Coronary artery (tissue), 2 donors: ENCODE results near the gene CCL28.

Source experiments
- DNase-seq: peaks from one replicate; pipeline ENCODE4 v3.0.0-alpha.2; 2017; ENCODE audit warnings: low spot score
- H3K27ac ChIP-seq, 2 donors: fragments of 200-600 bp; sonication (generic); one replicate each; pipeline ENCODE4 v1.5.1; 2016 to 2019
- H3K4me3 ChIP-seq: fragments of 200-600 bp; sonication (generic); 2 replicates; pipeline ENCODE4 v1.5.1; 2016; ENCODE audit warnings: mild to moderate bottlenecking, moderate library complexity
- TF ChIP-seq, protein P1 (sequence below): fragments of 200-600 bp; sonication (generic); IDR thresholded peaks from one replicate; pipeline ENCODE4 v1.5.1; 2019; ENCODE audit warnings: antibody characterized with exemption

The CCL28 gene

DNA sequence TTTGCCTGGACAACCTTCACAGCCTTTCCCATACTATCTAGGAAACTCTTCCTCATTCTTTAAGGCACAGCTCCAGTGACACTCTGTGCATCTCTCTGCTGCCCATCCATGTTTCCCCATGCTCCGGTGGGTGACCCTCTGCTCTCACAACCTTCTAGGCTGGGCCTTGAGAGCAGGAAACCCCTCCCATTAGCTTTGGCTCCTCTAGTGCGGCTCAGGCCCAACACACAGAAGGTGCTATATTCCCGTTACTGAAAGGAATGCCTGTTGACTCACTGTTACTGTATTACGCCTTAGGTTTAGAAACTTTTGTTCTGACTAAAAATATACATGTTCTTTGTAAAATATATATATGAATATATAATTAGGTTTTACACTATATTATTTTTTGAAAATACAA lies 8.1 kb upstream of the CCL28 start:
- no peak for DNase-seq
- TF ChIP-seq, protein P1, sequence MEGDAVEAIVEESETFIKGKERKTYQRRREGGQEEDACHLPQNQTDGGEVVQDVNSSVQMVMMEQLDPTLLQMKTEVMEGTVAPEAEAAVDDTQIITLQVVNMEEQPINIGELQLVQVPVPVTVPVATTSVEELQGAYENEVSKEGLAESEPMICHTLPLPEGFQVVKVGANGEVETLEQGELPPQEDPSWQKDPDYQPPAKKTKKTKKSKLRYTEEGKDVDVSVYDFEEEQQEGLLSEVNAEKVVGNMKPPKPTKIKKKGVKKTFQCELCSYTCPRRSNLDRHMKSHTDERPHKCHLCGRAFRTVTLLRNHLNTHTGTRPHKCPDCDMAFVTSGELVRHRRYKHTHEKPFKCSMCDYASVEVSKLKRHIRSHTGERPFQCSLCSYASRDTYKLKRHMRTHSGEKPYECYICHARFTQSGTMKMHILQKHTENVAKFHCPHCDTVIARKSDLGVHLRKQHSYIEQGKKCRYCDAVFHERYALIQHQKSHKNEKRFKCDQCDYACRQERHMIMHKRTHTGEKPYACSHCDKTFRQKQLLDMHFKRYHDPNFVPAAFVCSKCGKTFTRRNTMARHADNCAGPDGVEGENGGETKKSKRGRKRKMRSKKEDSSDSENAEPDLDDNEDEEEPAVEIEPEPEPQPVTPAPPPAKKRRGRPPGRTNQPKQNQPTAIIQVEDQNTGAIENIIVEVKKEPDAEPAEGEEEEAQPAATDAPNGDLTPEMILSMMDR = no peak
- Histone ChIP-seq H3K27ac (no peak overlapping the region), H3K4me3 (no peak overlapping the region)

DNA sequence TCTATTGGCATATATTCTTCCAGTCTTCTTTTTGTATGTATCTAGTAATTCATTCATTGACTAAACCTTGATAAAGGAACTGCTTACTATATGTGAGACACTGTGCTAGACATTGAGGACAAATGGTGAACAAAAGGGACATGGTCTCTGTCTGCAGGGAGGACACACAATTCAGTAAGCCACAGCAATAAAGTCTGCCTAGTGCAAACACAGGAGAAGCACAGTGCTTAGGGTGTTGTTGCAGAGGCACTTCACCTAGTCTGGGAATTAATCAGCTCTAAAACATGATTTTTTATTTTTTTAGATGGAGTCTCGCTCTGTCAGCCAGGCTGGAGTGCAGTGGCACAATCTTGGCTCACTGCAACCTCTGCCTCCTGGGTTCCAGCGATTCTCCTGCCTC lies 6.4 kb upstream of the CCL28 start:
- TF ChIP-seq, protein P1 = no peak
- no peak overlapping the region for H3K27ac ChIP-seq
- DNase-seq = no peak
- H3K4me3 ChIP-seq = no peak overlapping the region

DNA sequence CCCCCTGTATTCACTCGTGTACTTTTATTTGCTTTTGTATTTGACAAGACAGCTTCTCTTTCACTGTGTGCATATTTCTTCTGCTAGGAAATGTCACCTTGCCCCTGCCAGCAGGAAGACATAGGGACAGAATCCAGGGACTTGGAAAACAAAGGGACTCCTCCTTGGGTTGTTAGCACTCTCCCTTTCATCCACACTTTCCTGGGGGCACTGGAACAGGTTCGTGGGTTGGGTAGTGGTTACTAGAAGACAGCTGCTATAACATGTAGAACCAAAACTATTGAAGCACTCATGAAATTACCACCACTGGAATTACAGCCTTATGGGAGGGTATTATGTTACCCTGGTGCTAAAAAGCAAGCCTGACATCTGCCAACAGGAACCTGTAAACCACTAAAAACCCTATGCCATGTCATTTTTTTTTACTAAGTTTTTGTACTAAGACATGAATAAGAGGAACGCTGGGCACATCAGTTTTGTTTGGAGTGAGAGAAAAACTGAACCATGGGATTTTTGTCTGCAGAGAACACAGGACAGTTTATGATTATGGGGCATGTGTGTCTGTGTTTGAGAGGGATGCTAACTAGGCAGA lies 4.7 kb upstream of the CCL28 start:
- DNase-seq = no peak
- H3K4me3 ChIP-seq = no peak overlapping the region
- TF ChIP-seq, protein P1 = no peak
- H3K27ac ChIP-seq = no peak overlapping the region

DNA sequence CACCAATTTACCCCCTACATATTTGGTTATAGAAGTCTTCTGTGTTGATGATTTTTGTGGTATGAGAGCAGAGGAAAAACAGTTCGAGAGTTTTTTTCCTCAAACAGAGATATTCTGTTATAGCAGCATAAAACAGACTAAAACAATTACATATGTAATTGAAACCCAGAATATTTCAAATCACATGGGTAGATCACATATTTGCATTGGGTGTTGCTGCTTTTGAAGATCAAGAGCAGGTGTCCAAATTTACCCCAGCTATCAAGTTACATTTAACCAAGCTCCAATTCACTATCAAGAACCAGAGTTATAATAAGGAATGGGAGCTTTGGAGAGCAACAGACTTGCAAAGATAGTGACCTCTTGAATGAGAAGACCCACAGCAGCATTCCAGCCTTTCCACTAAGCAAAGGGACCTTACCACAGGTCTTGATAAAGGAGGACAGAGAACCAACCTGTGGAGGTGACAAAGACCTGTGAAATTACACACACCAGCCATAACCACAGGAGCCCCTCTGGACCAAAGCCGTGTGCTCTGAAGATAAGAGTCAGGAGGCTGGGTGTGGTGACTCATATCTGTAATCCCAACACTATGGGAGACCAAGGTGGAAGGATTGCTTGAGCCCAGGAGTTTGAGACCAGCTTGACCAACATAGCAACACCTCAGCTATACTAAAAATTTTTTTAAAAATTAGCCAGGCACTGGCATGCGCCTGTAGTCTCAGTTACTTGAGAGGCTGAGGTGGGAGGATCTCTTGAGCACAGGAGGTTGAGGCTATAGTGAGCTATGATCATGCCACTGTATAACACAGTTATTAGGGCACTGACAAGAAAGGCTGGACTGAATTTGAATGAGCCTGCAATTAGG lies 4.0 kb upstream of the CCL28 start:
- no peak for DNase-seq
- no peak overlapping the region for H3K27ac ChIP-seq
- TF ChIP-seq, protein P1 = no peak
- H3K4me3 ChIP-seq = no peak overlapping the region

DNA sequence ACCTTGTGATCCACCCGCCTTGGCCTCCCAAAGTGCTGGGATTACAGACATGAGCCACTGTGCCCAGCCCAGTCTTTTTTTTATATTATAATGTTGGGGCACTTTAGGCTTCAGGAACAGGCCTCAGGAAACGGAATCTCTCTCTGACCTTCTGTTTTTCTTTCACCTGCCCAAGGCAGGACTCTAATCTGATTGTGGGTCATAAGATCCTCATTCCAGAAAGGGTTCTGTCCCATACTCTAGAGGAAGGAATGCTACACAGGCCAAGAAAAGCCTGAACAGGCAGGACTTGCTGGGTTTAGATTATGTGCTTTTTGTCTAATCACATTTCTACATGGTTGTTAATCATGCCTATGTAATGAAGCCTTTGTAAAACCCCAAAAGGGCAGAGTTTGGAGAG lies 1.8 kb upstream of the CCL28 start:
- Histone ChIP-seq H3K27ac (no peak overlapping the region), H3K4me3 (no peak overlapping the region)
- no peak for DNase-seq
- TF ChIP-seq, protein P1 = no peak

DNA sequence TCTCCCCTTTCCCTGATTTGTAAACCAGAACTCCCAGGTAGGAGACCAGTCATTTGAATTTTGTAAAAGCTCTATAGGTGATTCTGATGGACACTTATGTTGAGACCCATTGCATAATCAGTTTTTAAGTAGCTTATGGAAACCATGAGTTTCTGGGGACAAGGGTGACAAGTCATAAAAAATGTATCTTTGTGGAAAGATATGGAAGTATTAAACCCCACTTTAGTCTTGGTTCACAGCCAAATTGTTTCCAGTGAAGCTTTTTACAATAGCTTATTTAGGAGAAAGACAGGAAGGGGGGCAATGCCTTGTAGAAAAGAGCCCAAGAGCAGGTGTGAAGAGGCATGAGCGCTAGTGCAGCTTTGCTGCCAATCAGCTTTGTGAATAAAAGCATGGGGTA lies 453 bp upstream of the CCL28 start:
- TF ChIP-seq, protein P1 = no peak
- DNase-seq = no peak
- H3K27ac ChIP-seq = no peak overlapping the region
- no peak overlapping the region for H3K4me3 ChIP-seq

DNA sequence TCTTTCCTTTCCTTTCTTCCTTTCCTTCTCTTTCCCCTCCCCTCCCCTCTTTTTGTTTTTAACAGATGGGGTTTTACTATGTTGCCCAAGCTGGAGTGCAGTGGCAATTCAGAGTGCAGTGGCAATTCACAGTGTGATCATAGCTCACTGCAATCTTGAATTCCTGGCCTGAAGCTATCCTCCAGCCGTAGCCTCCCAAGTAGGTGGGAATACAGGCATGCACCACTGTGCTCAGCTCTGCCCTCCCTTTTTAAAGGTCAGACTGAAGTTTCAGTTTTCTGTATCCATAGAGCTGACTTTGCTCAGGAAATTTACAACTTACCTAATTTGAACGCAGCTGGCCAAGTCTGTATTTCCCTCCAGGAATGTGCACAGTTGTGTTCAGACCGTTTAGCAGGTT lies 696 bp downstream of the CCL28 start:
- DNase-seq = no peak
- TF ChIP-seq, protein P1 = no peak

More for the DNA sequence above, 696 bp downstream of the CCL28 start:
- no peak overlapping the region for H3K4me3 ChIP-seq
- no peak overlapping the region for H3K27ac ChIP-seq
